ENCODE measurements around the gene NLGN1.

Gene NLGN1

DNA sequence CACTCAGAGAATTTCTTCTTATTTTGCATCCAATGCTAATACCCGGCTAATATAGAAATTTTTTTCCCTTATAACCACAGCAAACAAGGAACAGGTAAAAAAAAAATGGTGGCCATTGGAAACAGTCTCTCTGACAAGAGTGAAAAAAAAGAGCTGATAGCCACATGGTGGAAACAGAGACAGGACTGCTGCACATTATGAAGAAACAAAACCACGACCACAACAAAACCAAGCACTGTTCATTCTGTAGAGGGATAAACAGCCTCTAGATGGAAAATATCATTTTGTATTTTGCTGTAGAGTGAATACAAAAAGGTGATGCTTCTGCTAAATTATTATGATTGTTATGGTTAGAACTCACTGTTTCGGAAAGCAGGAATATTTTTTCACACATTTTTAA lies 686.2 kb downstream of the NLGN1 start:
- H3K4me1 ChIP-seq (ENCODE audit: control insufficient read depth, insufficient read depth, low read length), result no peaks in the 10 kb centered on the region
- H3K27me3 ChIP-seq (ENCODE audit: control insufficient read depth, insufficient read depth, low read length, poor library complexity, severe bottlenecking), result no peaks in the 10 kb centered on the region
- 88 to 90% methylated on average over 1 to 2 of the region's 3 CpGs for WGBS, 2 experiments
- no peak overlapping the region for H3K4me3 ChIP-seq (ENCODE audit: insufficient read depth, low read depth, low read length)
- no peaks in the 10 kb centered on the region for H3K9me3 ChIP-seq (ENCODE audit: control insufficient read depth, low read length)
- H3K36me3 ChIP-seq (ENCODE audit: control insufficient read depth, insufficient read depth, low read length), result no peaks in the 10 kb centered on the region
- no peak overlapping the region for H3K27ac ChIP-seq (ENCODE audit: insufficient read depth, low read depth, low read length, poor library complexity, severe bottlenecking)

DNA sequence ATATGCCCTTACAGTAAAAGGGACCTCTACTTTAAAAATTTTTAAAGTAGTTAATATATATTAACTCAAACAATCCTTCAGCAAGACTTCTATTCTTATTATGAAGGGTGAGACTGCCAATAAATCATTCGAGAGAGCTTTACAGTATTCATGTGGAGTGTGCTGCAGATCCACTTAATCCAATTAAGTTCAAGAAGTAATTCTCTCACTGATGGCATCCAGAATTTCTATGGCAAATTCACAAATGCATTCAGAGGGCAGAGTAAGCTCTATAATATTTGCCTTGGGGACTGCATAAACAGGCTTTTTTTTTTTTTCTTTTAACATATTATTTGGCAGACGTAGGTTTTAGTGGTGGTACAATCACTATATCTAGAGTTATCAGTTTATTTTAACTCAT lies 692.0 kb downstream of the NLGN1 start:
- no peaks in the 10 kb centered on the region for H3K36me3 ChIP-seq (ENCODE audit: control insufficient read depth, insufficient read depth, low read length)
- no peaks in the 10 kb centered on the region for H3K9me3 ChIP-seq (ENCODE audit: control insufficient read depth, low read length)
- H3K4me1 ChIP-seq (ENCODE audit: control insufficient read depth, insufficient read depth, low read length), result no peaks in the 10 kb centered on the region
- 81% methylated on average over 1 of the region's 2 CpGs; no CpG with 5 or more reads in 1 of the 2 experiments for WGBS, 2 experiments
- H3K27ac ChIP-seq (ENCODE audit: insufficient read depth, low read depth, low read length, poor library complexity, severe bottlenecking), result no peak overlapping the region
- no peak overlapping the region for H3K4me3 ChIP-seq (ENCODE audit: insufficient read depth, low read depth, low read length)
- no peaks in the 10 kb centered on the region for H3K27me3 ChIP-seq (ENCODE audit: control insufficient read depth, insufficient read depth, low read length, poor library complexity, severe bottlenecking)

DNA sequence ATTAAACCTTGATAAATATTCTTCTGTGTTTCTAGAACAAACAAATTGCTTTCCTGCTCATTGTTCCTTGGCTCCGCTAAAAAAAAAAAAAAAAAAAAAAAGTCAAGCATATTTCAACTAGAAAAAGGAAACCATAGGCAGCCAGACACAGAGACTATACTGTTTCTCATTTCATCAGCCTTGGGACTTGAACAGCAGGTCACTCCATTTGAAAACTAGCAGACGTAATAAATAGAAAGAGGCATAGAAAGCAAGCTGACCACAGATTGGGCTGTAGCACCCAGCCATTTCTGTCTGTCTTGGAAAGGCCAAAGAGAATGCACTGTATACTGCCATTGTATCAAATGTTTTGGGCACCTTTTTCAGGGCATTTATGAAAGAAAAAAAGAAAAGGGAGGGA lies 697.1 kb downstream of the NLGN1 start:
- Histone ChIP-seq H3K4me3 (ENCODE audit: insufficient read depth, low read depth, low read length) (no peak overlapping the region), H3K4me1 (ENCODE audit: control insufficient read depth, insufficient read depth, low read length) (no peaks in the 10 kb centered on the region), H3K9me3 (ENCODE audit: control insufficient read depth, low read length) (no peaks in the 10 kb centered on the region), H3K36me3 (ENCODE audit: control insufficient read depth, insufficient read depth, low read length) (no peaks in the 10 kb centered on the region), H3K27me3 (ENCODE audit: control insufficient read depth, insufficient read depth, low read length, poor library complexity, severe bottlenecking) (no peaks in the 10 kb centered on the region), H3K27ac (ENCODE audit: insufficient read depth, low read depth, low read length, poor library complexity, severe bottlenecking) (no peak overlapping the region)
- 71% methylated on average over 2 of the region's 2 CpGs for WGBS, 2 experiments

DNA sequence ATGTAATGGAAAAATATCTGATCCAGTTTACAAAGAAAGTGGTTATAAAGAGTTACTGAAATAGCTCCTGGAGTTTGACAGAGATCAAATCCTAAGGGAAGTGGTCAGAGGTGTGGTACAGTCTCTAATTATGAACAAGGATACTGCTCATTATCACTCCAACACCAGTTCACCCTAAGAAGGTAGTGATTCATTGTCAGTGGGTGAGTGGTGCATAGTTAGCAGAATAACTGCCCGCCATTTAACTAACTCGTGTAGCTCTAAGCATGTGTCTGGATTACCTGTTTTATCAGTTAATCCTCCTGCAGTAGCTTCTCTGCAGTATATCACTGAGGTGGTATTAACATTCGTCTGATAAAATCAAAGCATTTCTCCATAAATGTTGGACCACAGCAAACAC lies 700.1 kb downstream of the NLGN1 start:
- WGBS, 2 experiments, result 87 to 91% methylated on average over 3 of the region's 3 CpGs
- no peaks in the 10 kb centered on the region for H3K36me3 ChIP-seq (ENCODE audit: control insufficient read depth, insufficient read depth, low read length)
- H3K4me3 ChIP-seq (ENCODE audit: insufficient read depth, low read depth, low read length), result no peak overlapping the region
- no peaks in the 10 kb centered on the region for H3K4me1 ChIP-seq (ENCODE audit: control insufficient read depth, insufficient read depth, low read length)
- no peaks in the 10 kb centered on the region for H3K9me3 ChIP-seq (ENCODE audit: control insufficient read depth, low read length)
- no peaks in the 10 kb centered on the region for H3K27me3 ChIP-seq (ENCODE audit: control insufficient read depth, insufficient read depth, low read length, poor library complexity, severe bottlenecking)
- H3K27ac ChIP-seq (ENCODE audit: insufficient read depth, low read depth, low read length, poor library complexity, severe bottlenecking), result no peak overlapping the region

DNA sequence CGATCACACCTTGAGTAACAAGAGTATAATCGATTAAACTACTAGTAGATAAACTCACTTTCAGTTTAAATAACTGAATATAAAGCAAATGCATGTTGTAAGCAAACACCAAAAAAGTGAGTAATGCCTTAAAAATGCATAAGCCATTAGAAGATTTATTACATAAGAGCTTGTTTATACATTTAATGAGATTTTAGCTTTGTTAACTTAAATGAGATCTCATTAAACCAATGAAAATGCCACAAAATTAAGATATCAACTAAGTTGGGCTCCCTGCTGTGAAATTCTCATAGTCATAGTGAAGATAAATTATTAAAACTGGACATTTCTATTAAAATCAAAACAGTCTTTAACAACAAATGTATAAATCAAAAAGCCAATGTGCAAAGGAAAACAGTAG lies 701.2 kb downstream of the NLGN1 start:
- H3K4me1 ChIP-seq (ENCODE audit: control insufficient read depth, insufficient read depth, low read length), result no peaks in the 10 kb centered on the region
- no peak overlapping the region for H3K27ac ChIP-seq (ENCODE audit: insufficient read depth, low read depth, low read length, poor library complexity, severe bottlenecking)
- 78 to 100% methylated on average over 1 to 2 of the region's 2 CpGs for WGBS, 2 experiments

DNA sequence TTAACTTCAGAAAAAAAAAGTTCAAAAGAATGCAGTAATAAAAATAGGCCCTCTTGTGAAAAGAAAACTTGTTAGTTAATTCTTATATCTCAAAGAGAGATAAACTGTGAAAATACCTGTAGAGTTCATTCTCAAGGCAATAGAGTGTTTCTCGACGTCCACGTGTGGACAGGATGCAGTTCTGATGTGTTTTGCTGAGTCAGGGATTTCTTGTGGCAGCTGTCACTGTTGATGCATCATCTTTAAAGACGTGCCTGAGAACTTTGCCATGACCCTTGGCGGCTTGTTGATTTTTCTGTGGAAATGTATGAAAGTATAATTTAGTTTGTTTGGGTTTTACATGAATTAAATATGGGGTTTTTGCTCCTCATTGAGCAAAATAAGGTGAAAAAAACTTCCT lies 702.2 kb downstream of the NLGN1 start:
- Histone ChIP-seq H3K36me3 (ENCODE audit: control insufficient read depth, insufficient read depth, low read length) (no peaks in the 10 kb centered on the region), H3K27ac (ENCODE audit: insufficient read depth, low read depth, low read length, poor library complexity, severe bottlenecking) (no peak overlapping the region), H3K4me1 (ENCODE audit: control insufficient read depth, insufficient read depth, low read length) (no peaks in the 10 kb centered on the region), H3K27me3 (ENCODE audit: control insufficient read depth, insufficient read depth, low read length, poor library complexity, severe bottlenecking) (no peaks in the 10 kb centered on the region), H3K4me3 (ENCODE audit: insufficient read depth, low read depth, low read length) (no peak overlapping the region), H3K9me3 (ENCODE audit: control insufficient read depth, low read length) (no peaks in the 10 kb centered on the region)
- 95 to 98% methylated on average over 5 of the region's 5 CpGs for WGBS, 2 experiments

More for the DNA sequence above, 701.2 kb downstream of the NLGN1 start:
- Histone ChIP-seq H3K27me3 (ENCODE audit: control insufficient read depth, insufficient read depth, low read length, poor library complexity, severe bottlenecking) (no peaks in the 10 kb centered on the region), H3K9me3 (ENCODE audit: control insufficient read depth, low read length) (no peaks in the 10 kb centered on the region), H3K36me3 (ENCODE audit: control insufficient read depth, insufficient read depth, low read length) (no peaks in the 10 kb centered on the region), H3K4me3 (ENCODE audit: insufficient read depth, low read depth, low read length) (no peak overlapping the region)

DNA sequence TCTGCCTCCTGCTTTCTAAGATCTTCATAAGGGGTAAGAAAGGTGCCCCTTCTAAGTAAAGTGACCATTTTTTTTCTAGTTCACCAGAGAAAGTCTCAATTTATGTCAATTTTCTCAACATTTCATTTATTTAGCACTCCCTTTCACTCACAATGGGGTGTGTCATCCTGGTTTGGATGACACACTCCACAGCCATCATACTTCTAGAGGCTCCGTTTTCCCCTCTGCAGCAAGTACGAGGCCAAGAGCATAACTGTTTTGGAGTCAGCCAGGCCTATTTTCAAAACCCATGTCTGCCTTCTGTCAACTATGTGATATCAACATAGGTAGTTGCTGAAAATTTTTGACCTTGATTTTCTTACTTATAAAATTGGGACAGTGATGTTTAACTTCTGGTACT lies 703.2 kb downstream of the NLGN1 start:
- Histone ChIP-seq H3K27ac (ENCODE audit: insufficient read depth, low read depth, low read length, poor library complexity, severe bottlenecking) (no peak overlapping the region), H3K4me1 (ENCODE audit: control insufficient read depth, insufficient read depth, low read length) (no peaks in the 10 kb centered on the region), H3K4me3 (ENCODE audit: insufficient read depth, low read depth, low read length) (no peak overlapping the region), H3K27me3 (ENCODE audit: control insufficient read depth, insufficient read depth, low read length, poor library complexity, severe bottlenecking) (no peaks in the 10 kb centered on the region), H3K9me3 (ENCODE audit: control insufficient read depth, low read length) (no peaks in the 10 kb centered on the region), H3K36me3 (ENCODE audit: control insufficient read depth, insufficient read depth, low read length) (no peaks in the 10 kb centered on the region)
- 92 to 99% methylated on average over 2 of the region's 2 CpGs for WGBS, 2 experiments

DNA sequence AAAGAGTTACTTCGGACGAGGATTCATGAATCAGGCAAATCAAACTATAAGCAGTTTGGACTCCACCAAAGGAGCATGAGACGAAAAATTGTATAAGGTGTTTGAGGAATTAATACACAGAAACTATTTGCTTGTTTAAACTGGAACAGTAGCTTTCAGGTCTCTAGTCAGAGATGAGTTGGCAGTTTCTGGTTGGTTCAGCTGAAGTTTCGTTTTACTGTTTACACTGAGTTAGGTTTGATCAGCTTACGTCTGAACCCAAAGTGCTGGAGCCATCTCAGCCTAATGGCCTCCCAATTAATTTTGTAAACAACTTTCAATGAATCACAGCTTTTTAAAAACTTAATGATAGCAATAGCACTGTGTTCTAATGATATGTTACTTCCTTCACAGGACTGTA lies 703.7 kb downstream of the NLGN1 start:
- no peak overlapping the region for H3K27ac ChIP-seq (ENCODE audit: insufficient read depth, low read depth, low read length, poor library complexity, severe bottlenecking)
- no peaks in the 10 kb centered on the region for H3K36me3 ChIP-seq (ENCODE audit: control insufficient read depth, insufficient read depth, low read length)
- 94% methylated on average over 5 of the region's 5 CpGs for WGBS, 2 experiments
- no peaks in the 10 kb centered on the region for H3K27me3 ChIP-seq (ENCODE audit: control insufficient read depth, insufficient read depth, low read length, poor library complexity, severe bottlenecking)
- no peak overlapping the region for H3K4me3 ChIP-seq (ENCODE audit: insufficient read depth, low read depth, low read length)
- no peaks in the 10 kb centered on the region for H3K4me1 ChIP-seq (ENCODE audit: control insufficient read depth, insufficient read depth, low read length)
- H3K9me3 ChIP-seq (ENCODE audit: control insufficient read depth, low read length), result no peaks in the 10 kb centered on the region

DNA sequence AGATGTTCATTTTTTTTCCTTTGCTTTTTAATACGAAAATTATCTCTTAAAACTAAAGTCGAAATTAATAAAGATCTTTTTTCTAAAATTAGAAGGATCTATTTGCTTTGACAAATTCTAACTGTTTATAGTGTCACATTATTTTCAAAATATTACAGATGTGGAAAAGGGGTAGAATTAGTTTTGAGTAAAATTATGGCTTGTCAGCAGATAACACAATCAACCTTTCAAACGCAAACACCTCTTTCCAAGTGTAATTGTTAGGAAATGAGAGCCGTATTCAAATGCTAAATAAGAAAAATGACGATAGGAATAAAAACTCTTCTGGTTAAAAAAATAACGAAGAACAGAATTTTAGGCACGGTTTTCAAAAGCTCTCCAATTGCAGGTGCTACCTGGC lies 704.7 kb downstream of the NLGN1 start:
- 58 to 67% methylated on average over 4 to 5 of the region's 7 CpGs for WGBS, 2 experiments
- Histone ChIP-seq H3K27ac (ENCODE audit: insufficient read depth, low read depth, low read length, poor library complexity, severe bottlenecking) (no peak overlapping the region), H3K27me3 (ENCODE audit: control insufficient read depth, insufficient read depth, low read length, poor library complexity, severe bottlenecking) (no peaks in the 10 kb centered on the region), H3K4me3 (ENCODE audit: insufficient read depth, low read depth, low read length) (no peak overlapping the region), H3K36me3 (ENCODE audit: control insufficient read depth, insufficient read depth, low read length) (no peaks in the 10 kb centered on the region), H3K9me3 (ENCODE audit: control insufficient read depth, low read length) (no peaks in the 10 kb centered on the region), H3K4me1 (ENCODE audit: control insufficient read depth, insufficient read depth, low read length) (no peaks in the 10 kb centered on the region)

DNA sequence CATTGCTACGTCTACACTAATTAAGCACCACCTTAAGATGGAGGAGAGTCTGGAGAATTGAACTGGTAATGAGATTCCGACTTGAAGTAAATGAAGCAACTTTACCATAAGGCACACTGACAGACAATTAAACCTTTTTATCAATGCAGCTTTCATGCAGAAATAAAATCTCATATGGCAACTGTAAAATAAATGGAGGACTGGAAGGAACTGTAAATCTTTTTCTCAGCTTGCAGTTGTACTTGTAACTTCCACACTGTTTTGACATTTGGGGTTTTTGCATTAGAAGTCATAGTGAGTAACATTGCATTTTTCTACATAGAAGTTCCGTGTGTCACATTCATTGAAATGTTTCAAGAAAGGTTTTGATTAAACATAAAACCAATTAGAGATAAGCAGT lies 705.3 kb downstream of the NLGN1 start:
- Histone ChIP-seq H3K4me3 (ENCODE audit: insufficient read depth, low read depth, low read length) (no peak overlapping the region), H3K27ac (ENCODE audit: insufficient read depth, low read depth, low read length, poor library complexity, severe bottlenecking) (no peak overlapping the region), H3K36me3 (ENCODE audit: control insufficient read depth, insufficient read depth, low read length) (no peaks in the 10 kb centered on the region), H3K9me3 (ENCODE audit: control insufficient read depth, low read length) (no peaks in the 10 kb centered on the region), H3K27me3 (ENCODE audit: control insufficient read depth, insufficient read depth, low read length, poor library complexity, severe bottlenecking) (no peaks in the 10 kb centered on the region), H3K4me1 (ENCODE audit: control insufficient read depth, insufficient read depth, low read length) (no peaks in the 10 kb centered on the region)
- 98 to 100% methylated on average over 2 to 3 of the region's 3 CpGs for WGBS, 2 experiments

DNA sequence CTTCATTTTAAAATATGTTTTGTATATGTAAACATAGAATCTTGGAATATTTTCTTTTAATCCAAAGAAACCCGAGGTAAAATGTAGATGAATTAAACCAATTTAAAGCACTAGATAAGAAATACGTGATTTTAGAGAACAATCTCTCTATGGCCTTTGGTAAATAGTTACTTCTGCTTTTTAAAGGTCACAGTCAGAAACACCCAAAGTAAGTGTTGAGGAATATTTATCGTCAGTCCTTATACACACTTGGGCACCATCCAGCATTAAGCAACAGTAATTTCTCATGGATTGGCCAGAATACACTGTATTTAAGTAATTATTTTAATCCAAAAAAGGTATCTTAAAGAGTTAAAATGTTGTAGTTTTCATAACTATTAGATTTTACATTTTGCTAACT lies 713.2 kb downstream of the NLGN1 start:
- H3K27ac ChIP-seq (ENCODE audit: insufficient read depth, low read depth, low read length, poor library complexity, severe bottlenecking), result no peak overlapping the region
- no peaks in the 10 kb centered on the region for H3K27me3 ChIP-seq (ENCODE audit: control insufficient read depth, insufficient read depth, low read length, poor library complexity, severe bottlenecking)
- H3K4me3 ChIP-seq (ENCODE audit: insufficient read depth, low read depth, low read length), result no peak overlapping the region
- H3K36me3 ChIP-seq (ENCODE audit: control insufficient read depth, insufficient read depth, low read length), result no peaks in the 10 kb centered on the region
- H3K9me3 ChIP-seq (ENCODE audit: control insufficient read depth, low read length), result no peaks in the 10 kb centered on the region
- 90% methylated on average over 3 of the region's 3 CpGs; no CpG with 5 or more reads in 1 of the 2 experiments for WGBS, 2 experiments
- no peaks in the 10 kb centered on the region for H3K4me1 ChIP-seq (ENCODE audit: control insufficient read depth, insufficient read depth, low read length)
